NT2/D1 (cell line): Measurements from ENCODE around the gene AP5B1.
A peak's percentile ranks its signal among the peaks of the same experiment; 100 is the strongest.

Experiments used
- DNase-seq: peaks from one replicate; pipeline ENCODE4 v3.0.0-alpha.2; 2011; ENCODE audit warnings: low read depth, low spot score
- H3K27me3 ChIP-seq: 2 replicates; pipeline ENCODE4 v1.6.0; 2011; ENCODE audit warnings: mild to moderate bottlenecking; ENCODE audit not compliant: insufficient read length, insufficient read depth
- H3K36me3 ChIP-seq: 2 replicates; pipeline ENCODE4 v1.6.1; 2011; ENCODE audit warnings: mild to moderate bottlenecking, low read length, mixed read lengths; ENCODE audit not compliant: insufficient read depth, insufficient read length
- H3K4me1 ChIP-seq: 2 replicates; pipeline ENCODE4 v1.5.1; 2011; ENCODE audit not compliant: insufficient read depth, insufficient read length
- H3K4me3 ChIP-seq: 2 replicates; pipeline ENCODE4 v1.5.1; 2011; ENCODE audit warnings: low read depth; ENCODE audit not compliant: insufficient read length
- H3K9ac ChIP-seq: 2 replicates; pipeline ENCODE4 v1.6.0; 2011; ENCODE audit warnings: low read depth; ENCODE audit not compliant: insufficient read length
- H3K9me3 ChIP-seq: 2 replicates; pipeline ENCODE4 v1.5.1; 2011; ENCODE audit warnings: mild to moderate bottlenecking, low read length; ENCODE audit not compliant: insufficient read depth
- SUZ12 ChIP-seq: IDR thresholded peaks from 2 replicates; pipeline ENCODE4 v1.6.1; 2011; ENCODE audit not compliant: insufficient read length, insufficient read depth; ENCODE audit errors: extremely low read depth
- YY1 ChIP-seq: IDR thresholded peaks from 2 replicates; pipeline ENCODE4 v1.6.1; 2011; ENCODE audit not compliant: insufficient read length, insufficient read depth
- ZNF274 ChIP-seq: IDR thresholded peaks from 2 replicates; pipeline ENCODE4 v1.6.1; 2011; ENCODE audit warnings: mild to moderate bottlenecking, low read depth, low read length

The AP5B1 gene

GRCh38 chr11:65781152-65781961 is 581 bp upstream of the AP5B1 start:
- Histone ChIP-seq H3K9me3 (peaks cover 18% of the 10 kb centered on the region; the same call in 1 of the 2 replicates), H3K9ac (peak overlapping the region; percentile 54), H3K4me1 (peaks cover 18% of the 10 kb centered on the region), H3K36me3 (peaks cover 34% of the 10 kb centered on the region), H3K27me3 (peaks cover 44% of the 10 kb centered on the region), H3K4me3 (peak overlapping the region; percentile 38)
- no peak for DNase-seq
- no peak for TF ChIP-seq ZNF274
- no peak for TF ChIP-seq SUZ12
- TF ChIP-seq YY1, result no peak

DNA sequence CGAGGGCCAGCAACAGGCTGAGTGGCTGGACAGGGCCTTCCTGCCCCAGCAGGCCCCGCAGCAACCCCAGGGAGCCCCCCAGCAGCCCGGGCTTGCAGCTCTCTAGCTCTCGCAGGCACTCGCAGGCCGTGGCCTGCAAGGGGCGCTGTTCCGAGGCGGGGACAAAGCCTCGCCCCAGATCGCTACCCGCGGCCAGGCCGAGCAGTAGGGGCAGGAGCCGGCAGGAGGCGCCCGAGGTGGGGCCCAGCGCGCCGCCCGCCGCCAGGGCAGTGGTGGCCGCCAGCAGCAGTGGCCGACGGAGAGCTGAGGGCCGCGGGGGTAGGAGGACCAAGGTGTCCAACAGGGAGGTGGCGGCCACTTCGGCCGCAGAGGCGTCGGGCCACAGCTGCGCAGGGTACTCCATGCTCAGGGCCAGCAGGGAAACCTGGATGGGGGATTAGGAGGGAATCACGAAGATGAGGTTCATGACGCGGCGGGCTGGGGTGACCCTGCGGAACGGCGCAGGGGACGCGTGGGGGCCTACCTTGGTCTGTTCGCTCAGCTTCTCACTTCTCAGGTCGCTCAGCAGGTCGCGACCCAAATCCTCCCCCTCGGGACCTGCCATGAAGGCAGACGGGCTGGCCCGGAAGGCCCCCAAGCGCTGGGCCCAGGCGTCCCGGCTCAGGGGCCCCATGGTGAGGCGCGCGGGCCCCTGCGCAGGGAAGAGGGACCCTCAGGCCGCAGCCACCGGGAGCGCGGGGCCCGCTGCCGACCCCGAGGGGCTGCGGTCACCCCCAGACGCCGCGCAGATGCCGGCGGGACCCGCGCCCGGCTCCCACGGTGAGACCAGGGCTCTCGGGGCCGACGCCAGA is 632 bp downstream of the AP5B1 start:
- peak; percentile 63 for DNase-seq
- TF ChIP-seq SUZ12, result no peak
- no peak for TF ChIP-seq YY1
- TF ChIP-seq ZNF274, result no peak

DNA sequence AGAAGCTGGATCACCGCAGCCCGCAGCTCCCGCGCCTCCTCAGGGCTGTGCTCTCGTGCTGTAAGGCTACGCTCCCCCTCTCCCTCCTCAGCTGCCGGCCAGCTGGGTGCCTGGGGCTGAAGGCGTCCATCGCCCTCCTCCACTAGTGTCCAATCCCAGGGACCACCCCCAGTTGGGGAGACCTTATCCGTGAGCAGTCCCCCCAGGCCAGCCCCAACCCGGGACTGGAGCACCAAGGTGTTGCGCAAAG is 1.2 kb downstream of the AP5B1 start:
- no peak for DNase-seq
- TF ChIP-seq YY1 (no peak), SUZ12 (no peak)
- H3K9ac ChIP-seq, result peak overlapping the region; percentile 95
- H3K4me1 ChIP-seq, result peaks cover 13% of the 10 kb centered on the region
- H3K36me3 ChIP-seq, result peaks cover 43% of the 10 kb centered on the region
- H3K4me3 ChIP-seq, result peak overlapping the region; percentile 93
- H3K27me3 ChIP-seq, result peaks cover 27% of the 10 kb centered on the region
- H3K9me3 ChIP-seq, result peaks cover 18% of the 10 kb centered on the region; the same call in 1 of the 2 replicates

More for the DNA sequence above, 632 bp downstream of the AP5B1 start:
- peaks cover 43% of the 10 kb centered on the region for H3K36me3 ChIP-seq
- peaks cover 18% of the 10 kb centered on the region; the same call in 1 of the 2 replicates for H3K9me3 ChIP-seq
- H3K4me3 ChIP-seq, result peak overlapping the region; percentile 93
- peak overlapping the region; percentile 95 for H3K9ac ChIP-seq
- H3K4me1 ChIP-seq, result peaks cover 13% of the 10 kb centered on the region
- peaks cover 32% of the 10 kb centered on the region for H3K27me3 ChIP-seq

- peaks cover 18% of the 10 kb centered on the region; the same call in 1 of the 2 replicates for H3K9me3 ChIP-seq
- no peak for DNase-seq
- H3K4me1 ChIP-seq, result peaks cover 11% of the 10 kb centered on the region
- peak overlapping the region; percentile 93 for H3K4me3 ChIP-seq
- TF ChIP-seq YY1, result no peak
- no peak for TF ChIP-seq SUZ12
- TF ChIP-seq ZNF274, result no peak
- H3K9ac ChIP-seq, result peak overlapping the region; percentile 95
- peaks cover 22% of the 10 kb centered on the region for H3K27me3 ChIP-seq
- H3K36me3 ChIP-seq, result peaks cover 43% of the 10 kb centered on the region
Measured at GRCh38 chr11:65778901-65779668, 1.7 kb downstream of the AP5B1 start.

- peaks cover 18% of the 10 kb centered on the region; the same call in 1 of the 2 replicates for H3K9me3 ChIP-seq
- H3K27me3 ChIP-seq, result peaks cover 18% of the 10 kb centered on the region
- H3K4me3 ChIP-seq, result no peak overlapping the region
- no peak for DNase-seq
- no peak for TF ChIP-seq SUZ12
- no peak for TF ChIP-seq ZNF274
- no peak for TF ChIP-seq YY1
- H3K36me3 ChIP-seq, result peaks cover 43% of the 10 kb centered on the region
- H3K4me1 ChIP-seq, result peaks cover 10% of the 10 kb centered on the region
- H3K9ac ChIP-seq, result no peak overlapping the region
Measured at GRCh38 chr11:65778431-65778900, 2.3 kb downstream of the AP5B1 start.

DNA sequence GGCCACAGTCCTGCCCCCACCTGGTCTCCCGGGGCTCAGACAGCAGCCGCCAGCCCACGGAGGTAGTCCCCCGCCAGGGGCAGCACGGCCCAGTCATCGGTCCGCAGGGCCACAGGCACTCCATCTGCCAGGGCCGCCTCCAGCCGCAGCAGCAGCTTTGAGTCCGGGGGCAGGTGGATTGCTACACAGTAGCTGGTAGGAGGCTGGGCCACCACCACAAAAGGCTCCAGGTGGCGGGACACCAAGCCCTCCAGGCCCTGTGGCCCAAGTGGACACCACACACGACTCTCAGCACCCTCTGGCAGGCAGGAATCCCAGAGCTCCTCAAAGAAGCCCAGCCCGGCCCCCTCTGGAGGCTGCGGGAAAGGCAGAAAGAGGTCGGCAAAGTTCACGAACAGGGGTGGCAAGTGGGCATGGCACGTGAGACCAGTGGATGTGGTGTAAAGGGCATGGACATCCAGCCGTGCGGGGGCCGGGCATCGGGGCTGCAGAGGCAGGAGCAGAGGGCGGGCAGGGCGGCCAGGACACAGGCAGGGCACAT is 2.9 kb downstream of the AP5B1 start:
- Histone ChIP-seq H3K4me3 (no peak overlapping the region), H3K36me3 (peaks cover 43% of the 10 kb centered on the region), H3K9me3 (peaks cover 18% of the 10 kb centered on the region; the same call in 1 of the 2 replicates), H3K9ac (peak overlapping the region; percentile 42), H3K4me1 (peaks cover 10% of the 10 kb centered on the region), H3K27me3 (peaks cover 14% of the 10 kb centered on the region)
- TF ChIP-seq YY1, result no peak
- TF ChIP-seq SUZ12, result no peak
- no peak for TF ChIP-seq ZNF274
- no peak for DNase-seq
